Suprapubic skin (tissue), 4 donors: ENCODE data around the gene PLXNB1. TPM values are rescaled to one million over a fixed set of nuclear protein-coding genes. Genes with fewer than 3 reads are reported as not detected.

Experiments used
- DNase-seq, 2 donors: peaks; one replicate each; pipeline ENCODE4 v3.0.0-alpha.2; 2019; ENCODE audit warnings: low spot score in 2 of 2
- H3K27ac ChIP-seq: fragments of 200-600 bp; sonication (generic); one replicate; pipeline ENCODE4 v1.5.1; 2019
- H3K27me3 ChIP-seq: fragments of 200-600 bp; sonication (generic); one replicate; pipeline ENCODE4 v1.5.1; 2019
- H3K36me3 ChIP-seq: fragments of 200-600 bp; sonication (generic); one replicate; pipeline ENCODE4 v1.5.1; 2019
- H3K4me1 ChIP-seq: fragments of 200-600 bp; sonication (generic); one replicate; pipeline ENCODE4 v1.5.1; 2019
- H3K4me3 ChIP-seq: fragments of 200-600 bp; sonication (generic); one replicate; pipeline ENCODE4 v1.5.1; 2019; ENCODE audit warnings: mild to moderate bottlenecking
- H3K9me3 ChIP-seq: fragments of 200-600 bp; sonication (generic); one replicate; pipeline ENCODE4 v1.5.1; 2019
- CTCF ChIP-seq, 2 donors: fragments of 200-600 bp in 1 of 2; fragments of 450-650 bp in 1 of 2; sonication (generic) in 1 of 2; IDR thresholded peaks; one replicate each; pipeline ENCODE4 v1.5.1; 2016 to 2019; ENCODE audit warnings: antibody characterized with exemption in 2 of 2, mild to moderate bottlenecking in 1 of 2, moderate library complexity in 1 of 2
- EP300 ChIP-seq: sonication (generic); formaldehyde crosslinking; IDR thresholded peaks from one replicate; pipeline ENCODE4 v1.6.1; 2017; ENCODE audit warnings: antibody characterized with exemption
- POLR2A ChIP-seq, 2 donors: fragments of 450-650 bp; IDR thresholded peaks; one replicate each; pipeline ENCODE4 v1.6.1; 2017; ENCODE audit warnings: antibody characterized with exemption in 2 of 2, mild to moderate bottlenecking in 2 of 2, moderate library complexity in 2 of 2
- POLR2AphosphoS5 ChIP-seq, 3 donors: sonication (generic); formaldehyde crosslinking; IDR thresholded peaks; one replicate each; pipeline ENCODE4 v1.6.1; 2017; ENCODE audit warnings: antibody characterized with exemption in 3 of 3
- WGBS: methylation state at CpG from one replicate; pipeline ENCODE4 v1.1.5; 2018; 5-methylcytosine and 5-hydroxymethylcytosine counted together
- total RNA-seq, 4 donors: library from RNA; depleted of rRNA; stranded (reverse); fragments of >200 nt; gene quantifications; one replicate each; pipeline ENCODE4 v1.1.0, GENCODE V29; 2016

The PLXNB1 gene
- total RNA-seq, 4 donors from 2014 or later, result 188 to 384 (median 220) TPM

DNA sequence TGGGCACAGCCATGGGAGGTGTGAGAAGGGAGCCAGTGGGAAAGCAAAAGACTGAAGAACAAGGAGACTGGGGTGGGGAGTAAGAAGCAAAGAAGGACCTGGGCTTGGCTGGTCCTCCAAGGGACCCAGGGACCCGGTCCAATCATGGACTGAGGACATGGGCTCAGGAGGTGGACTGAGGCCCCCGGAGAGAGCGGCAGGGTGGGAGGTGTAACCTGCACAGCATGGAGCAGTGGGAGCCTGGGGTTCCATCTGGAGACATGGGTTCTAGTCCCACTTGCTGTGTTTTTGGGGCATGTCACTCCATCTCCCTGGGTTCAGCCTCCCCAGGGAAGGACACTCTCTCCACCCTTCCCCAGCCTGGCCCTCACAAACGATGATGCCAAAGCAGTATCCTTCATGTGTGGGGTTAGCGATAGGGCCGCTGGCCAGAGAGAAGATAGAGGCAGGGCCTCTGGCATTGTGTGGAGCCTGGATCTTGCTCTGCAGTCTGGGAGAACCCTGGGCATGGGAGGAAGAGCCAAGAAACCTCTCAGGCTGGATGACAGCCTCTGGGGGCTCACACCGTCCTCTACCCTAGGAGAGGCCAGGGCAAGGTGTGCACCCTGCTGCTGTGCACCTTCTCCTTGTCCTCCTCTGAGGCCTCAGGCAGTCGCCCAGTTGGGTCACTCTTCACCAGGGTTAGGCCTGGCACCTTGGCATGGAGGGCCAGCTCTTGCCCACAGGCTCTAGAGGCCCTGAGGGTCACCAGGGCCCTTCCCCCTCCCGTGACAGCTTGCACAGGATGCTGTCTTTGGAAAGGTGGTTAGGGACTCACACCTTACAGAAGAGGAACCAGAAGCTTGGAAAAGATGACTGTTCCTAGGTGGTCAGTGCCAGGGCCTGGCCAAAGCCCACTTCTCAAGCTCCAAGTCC, 31.9 kb downstream of the PLXNB1 start:
- H3K9me3 ChIP-seq, result no peaks in the 10 kb centered on the region
- no peak overlapping the region for H3K27ac ChIP-seq
- 75% methylated on average over 6 of the region's 9 CpGs for WGBS
- no peaks in the 10 kb centered on the region for H3K27me3 ChIP-seq
- H3K36me3 ChIP-seq, result no peaks in the 10 kb centered on the region
- H3K4me3 ChIP-seq, result no peak overlapping the region
- peaks cover 28% of the 10 kb centered on the region for H3K4me1 ChIP-seq
- no peak for DNase-seq
- TF ChIP-seq CTCF (IDR thresholded peaks at IDR 0.05), result no peak
- no peak for TF ChIP-seq EP300
- TF ChIP-seq POLR2AphosphoS5 (IDR thresholded peaks at IDR 0.05), result no peak
- no peak for TF ChIP-seq POLR2A (IDR thresholded peaks at IDR 0.05)

DNA sequence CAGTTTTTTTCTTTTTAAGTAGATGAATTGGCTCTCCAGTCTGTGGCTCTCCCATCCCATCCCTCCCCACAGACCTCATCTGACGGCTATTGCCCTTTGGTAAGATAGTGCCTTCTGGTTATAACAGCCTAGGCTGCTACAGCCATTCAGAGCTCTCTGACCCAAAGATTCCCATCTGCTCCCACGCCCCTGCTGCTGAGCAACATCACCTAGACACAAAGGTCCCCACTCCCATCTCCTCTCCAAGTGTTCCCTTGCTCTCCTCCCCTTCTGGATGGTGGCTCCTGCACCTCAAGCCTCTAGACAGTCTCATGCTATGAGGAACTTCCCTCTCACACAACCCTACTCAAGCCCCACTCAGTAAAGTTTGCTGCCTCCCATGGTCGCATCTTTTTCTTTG, 34.2 kb downstream of the PLXNB1 start:
- H3K36me3 ChIP-seq, result no peaks in the 10 kb centered on the region
- no peaks in the 10 kb centered on the region for H3K27me3 ChIP-seq
- WGBS, result 77% methylated on average over 3 of the region's 3 CpGs
- H3K9me3 ChIP-seq, result no peaks in the 10 kb centered on the region
- no peak overlapping the region for H3K27ac ChIP-seq
- TF ChIP-seq POLR2A (IDR thresholded peaks at IDR 0.05) (no peak), CTCF (IDR thresholded peaks at IDR 0.05) (no peak), POLR2AphosphoS5 (IDR thresholded peaks at IDR 0.05) (no peak), EP300 (no peak)
- DNase-seq, result no peak
- no peak overlapping the region for H3K4me3 ChIP-seq
- H3K4me1 ChIP-seq, result peaks cover 10% of the 10 kb centered on the region

DNA sequence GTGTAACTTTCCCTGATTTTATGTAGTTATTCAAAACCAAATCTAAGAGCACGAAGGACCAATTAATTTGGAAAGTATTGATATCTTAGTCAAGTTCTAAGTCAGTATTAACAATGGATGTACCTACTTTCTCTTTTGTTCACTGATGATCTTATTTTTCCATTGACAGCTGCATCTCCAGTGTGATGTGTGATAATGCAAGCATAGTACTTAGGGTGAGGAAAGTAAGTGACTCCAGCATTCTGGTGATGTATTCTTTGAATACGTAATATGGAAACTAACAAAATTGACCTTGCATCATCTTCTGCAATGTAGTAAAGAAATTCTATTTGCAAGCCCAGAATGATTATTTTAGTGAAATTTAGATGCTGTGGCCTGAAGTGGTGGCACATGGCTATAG, 35.5 kb downstream of the PLXNB1 start:
- Histone ChIP-seq H3K27me3 (no peaks in the 10 kb centered on the region), H3K27ac (no peak overlapping the region), H3K4me3 (no peak overlapping the region), H3K4me1 (peaks cover 3% of the 10 kb centered on the region), H3K9me3 (no peaks in the 10 kb centered on the region), H3K36me3 (no peaks in the 10 kb centered on the region)
- TF ChIP-seq CTCF (IDR thresholded peaks at IDR 0.05) (no peak), POLR2A (IDR thresholded peaks at IDR 0.05) (no peak), POLR2AphosphoS5 (IDR thresholded peaks at IDR 0.05) (no peak), EP300 (no peak)
- no peak for DNase-seq
- WGBS, result 91% methylated on average over 2 of the region's 2 CpGs

DNA sequence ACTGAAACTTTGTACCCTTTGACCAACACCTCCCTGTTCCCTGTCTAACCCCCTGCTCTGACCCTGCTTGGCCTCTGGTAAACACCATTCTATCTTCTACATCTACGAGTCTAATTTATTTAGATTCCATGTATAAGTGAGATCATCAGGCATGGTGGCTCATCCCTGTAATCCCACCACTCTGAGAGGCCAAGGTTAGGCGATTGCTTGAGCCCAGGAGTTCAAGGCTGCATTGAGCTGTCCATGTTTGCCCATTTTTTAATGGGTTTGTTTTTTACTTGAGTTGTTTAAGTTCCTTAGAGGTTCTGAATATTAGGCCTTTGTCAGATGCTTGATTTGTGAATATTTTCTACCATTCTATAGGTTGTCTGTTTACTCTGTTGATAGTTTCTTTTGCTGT, 40.9 kb downstream of the PLXNB1 start:
- Histone ChIP-seq H3K4me1 (no peaks in the 10 kb centered on the region), H3K27me3 (no peaks in the 10 kb centered on the region), H3K36me3 (no peaks in the 10 kb centered on the region), H3K27ac (no peak overlapping the region), H3K4me3 (no peak overlapping the region), H3K9me3 (no peaks in the 10 kb centered on the region)
- WGBS, result 92% methylated on average over 2 of the region's 2 CpGs
- no peak for TF ChIP-seq CTCF (IDR thresholded peaks at IDR 0.05)
- TF ChIP-seq POLR2AphosphoS5 (IDR thresholded peaks at IDR 0.05), result no peak
- TF ChIP-seq POLR2A (IDR thresholded peaks at IDR 0.05), result no peak
- TF ChIP-seq EP300, result no peak
- no peak for DNase-seq

GRCh38 chr3:48387634-48388033, 42.3 kb downstream of the PLXNB1 start:
- no peaks in the 10 kb centered on the region for H3K27me3 ChIP-seq
- no peak for TF ChIP-seq CTCF (IDR thresholded peaks at IDR 0.05)
- no peak for TF ChIP-seq POLR2A (IDR thresholded peaks at IDR 0.05)
- no peak for TF ChIP-seq POLR2AphosphoS5 (IDR thresholded peaks at IDR 0.05)
- no peak for TF ChIP-seq EP300

More at GRCh38 chr3:48387634-48388033, 42.3 kb downstream of the PLXNB1 start:
- no peak overlapping the region for H3K27ac ChIP-seq
- no peak overlapping the region for H3K4me3 ChIP-seq
- H3K9me3 ChIP-seq, result no peaks in the 10 kb centered on the region
- H3K36me3 ChIP-seq, result no peaks in the 10 kb centered on the region
- H3K4me1 ChIP-seq, result no peaks in the 10 kb centered on the region
- DNase-seq, result no peak
